HS-27A (cell line): ENCODE results near the gene MYH7B.

Source experiments
- DNase-seq: peaks from one replicate; pipeline ENCODE4 v3.0.0-alpha.2; 2012; ENCODE audit warnings: low read depth, missing footprints

Gene MYH7B

DNA sequence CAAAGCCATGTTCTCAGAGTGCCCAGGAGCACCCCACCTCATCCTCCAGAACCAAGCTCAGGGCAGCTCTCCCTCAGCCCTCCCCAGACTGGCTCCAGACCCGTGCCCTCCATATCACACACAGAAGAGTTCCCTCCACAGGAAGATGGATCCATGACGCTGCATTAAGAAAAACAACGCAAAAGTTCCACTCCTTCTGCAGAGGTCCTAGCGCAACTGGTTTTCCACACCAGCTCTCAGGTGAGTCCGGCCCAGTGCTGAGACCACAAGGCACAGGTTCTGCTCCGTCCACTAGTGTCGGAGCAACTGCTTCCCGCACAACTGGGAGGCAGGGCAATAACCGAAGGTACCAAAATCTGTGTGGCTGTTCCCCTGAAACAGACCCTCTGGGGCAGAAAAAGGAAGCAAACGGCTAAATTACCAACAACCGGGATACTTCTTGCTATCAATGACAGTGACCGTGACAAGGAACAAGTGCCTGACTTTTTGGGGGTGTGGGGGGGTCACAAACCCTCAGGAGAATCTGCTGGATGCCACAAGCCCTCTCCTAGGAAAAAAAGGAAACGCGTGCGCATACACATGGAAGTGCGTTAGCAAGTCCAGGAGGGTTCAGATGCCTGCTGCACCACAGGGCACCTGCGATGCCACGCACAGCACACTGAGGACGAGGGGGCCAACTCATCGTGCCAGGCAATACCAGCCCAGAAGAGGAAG is 49.2 kb downstream of the MYH7B start:
- no peak for DNase-seq
